OCI-LY3 (cell line): ENCODE results near the gene PLCB1.

ENCODE experiments used
- H2AFZ ChIP-seq: fragments of 200-600, 300-600 bp; shearing (Covaris generic); 2 replicates; pipeline ENCODE4 v1.6.0; 2014; ENCODE audit warnings: antibody characterized with exemption, low read depth, low read length
- H3K27ac ChIP-seq: fragments of 200-600, 300-600 bp; sonication (generic); 2 replicates; pipeline ENCODE4 v1.5.1; 2014; ENCODE audit warnings: mild to moderate bottlenecking, low read length, moderate library complexity, mixed read lengths
- H3K27me3 ChIP-seq: fragments of 200-600, 300-600 bp; sonication (generic); 2 replicates; pipeline ENCODE4 v1.6.1; 2014; ENCODE audit warnings: low read depth, low read length, mixed read lengths
- H3K36me3 ChIP-seq: fragments of 200-600, 300-600 bp; sonication (generic); replicated peaks from 2 replicates; pipeline ENCODE3; 2014; ENCODE audit warnings: low read depth, low read length, mixed read lengths
- H3K4me1 ChIP-seq: fragments of 300-600, 200-600 bp; sonication (generic); 2 replicates; pipeline ENCODE4 v1.6.1; 2014; ENCODE audit warnings: low read length, mixed read lengths
- H3K4me2 ChIP-seq: fragments of 200-600, 300-600 bp; sonication (generic); 2 replicates; pipeline ENCODE4 v1.6.1; 2014; ENCODE audit warnings: low read length, mixed read lengths
- H3K4me3 ChIP-seq: fragments of 300-600, 200-600 bp; sonication (generic); 2 replicates; pipeline ENCODE4 v1.5.1; 2014; ENCODE audit warnings: antibody characterized with exemption, mild to moderate bottlenecking, low read length, moderate library complexity
- H3K79me2 ChIP-seq: fragments of 300-600, 200-600 bp; shearing (Covaris generic); 2 replicates; pipeline ENCODE4 v1.6.1; 2014; ENCODE audit warnings: mild to moderate bottlenecking, low read length, mixed read lengths
- H3K9ac ChIP-seq: fragments of 300-600, 200-600 bp; shearing (Covaris generic); 2 replicates; pipeline ENCODE4 v1.6.0; 2014; ENCODE audit warnings: mild to moderate bottlenecking, low read length, moderate library complexity
- H3K9me3 ChIP-seq: fragments of 200-600, 300-600 bp; shearing (Covaris generic); 2 replicates; pipeline ENCODE4 v1.6.1; 2014; ENCODE audit warnings: low read length, mixed read lengths; ENCODE audit not compliant: insufficient read depth
- H4K20me1 ChIP-seq: fragments of 200-600, 300-600 bp; sonication (generic); 2 replicates; pipeline ENCODE4 v1.6.1; 2016; ENCODE audit warnings: low read length, mixed read lengths; ENCODE audit not compliant: insufficient read depth
- CTCF ChIP-seq: fragments of 200-600, 300-600 bp; sonication (generic); IDR thresholded peaks from 2 replicates; pipeline ENCODE4 v1.5.1; 2014; ENCODE audit warnings: antibody characterized with exemption, low read length, low read depth
- EZH2phosphoT487 ChIP-seq: fragments of 200-600 bp; shearing (Covaris generic); IDR thresholded peaks from 2 replicates; pipeline ENCODE4 v1.6.1; 2018; ENCODE audit warnings: antibody characterized with exemption, mixed run types, low read depth

PLCB1 gene

GRCh38 chr20:8213270-8213669, 81.2 kb downstream of the PLCB1 start:
- Histone ChIP-seq H3K4me1 (peaks cover 24% of the 10 kb centered on the region), H4K20me1 (no peaks in the 10 kb centered on the region), H3K9ac (no peak overlapping the region), H3K4me2 (no peak overlapping the region), H3K9me3 (no peaks in the 10 kb centered on the region), H3K36me3 (no peaks in the 10 kb centered on the region), H3K4me3 (no peak overlapping the region), H3K79me2 (no peaks in the 10 kb centered on the region), H3K27me3 (peaks cover 4% of the 10 kb centered on the region), H3K27ac (no peak overlapping the region), H2AFZ (no peak overlapping the region)
- TF ChIP-seq EZH2phosphoT487, result no peak
- TF ChIP-seq CTCF, result no peak

- H3K4me2 ChIP-seq, result no peak overlapping the region
- H3K27me3 ChIP-seq, result peaks cover 4% of the 10 kb centered on the region
- no peak overlapping the region for H3K4me3 ChIP-seq
- H3K27ac ChIP-seq, result no peak overlapping the region
- TF ChIP-seq CTCF (no peak), EZH2phosphoT487 (no peak)
- no peaks in the 10 kb centered on the region for H3K79me2 ChIP-seq
- H3K36me3 ChIP-seq, result no peaks in the 10 kb centered on the region
- H3K4me1 ChIP-seq, result peaks cover 21% of the 10 kb centered on the region
- no peak overlapping the region for H3K9ac ChIP-seq
- no peaks in the 10 kb centered on the region for H4K20me1 ChIP-seq
- H2AFZ ChIP-seq, result no peak overlapping the region
- H3K9me3 ChIP-seq, result no peaks in the 10 kb centered on the region
Observed at GRCh38 chr20:8213831-8214587, 81.9 kb downstream of the PLCB1 start.

GRCh38 chr20:8215361-8215781, 83.3 kb downstream of the PLCB1 start:
- Histone ChIP-seq H3K4me2 (no peak overlapping the region), H3K9ac (no peak overlapping the region), H3K79me2 (no peaks in the 10 kb centered on the region), H2AFZ (no peak overlapping the region), H3K36me3 (no peaks in the 10 kb centered on the region), H3K27ac (no peak overlapping the region), H3K27me3 (peaks cover 4% of the 10 kb centered on the region), H3K4me1 (peaks cover 19% of the 10 kb centered on the region), H3K9me3 (no peaks in the 10 kb centered on the region), H4K20me1 (no peaks in the 10 kb centered on the region), H3K4me3 (no peak overlapping the region)
- TF ChIP-seq EZH2phosphoT487 (no peak), CTCF (no peak)

- Histone ChIP-seq H3K9ac (no peak overlapping the region), H3K4me1 (peaks cover 24% of the 10 kb centered on the region), H3K4me2 (no peak overlapping the region), H3K27ac (no peak overlapping the region), H3K4me3 (no peak overlapping the region), H3K27me3 (no peaks in the 10 kb centered on the region), H3K36me3 (no peaks in the 10 kb centered on the region), H4K20me1 (no peaks in the 10 kb centered on the region), H2AFZ (no peak overlapping the region), H3K79me2 (no peaks in the 10 kb centered on the region), H3K9me3 (no peaks in the 10 kb centered on the region)
- no peak for TF ChIP-seq CTCF
Observed at GRCh38 chr20:8216375-8217200, 84.5 kb downstream of the PLCB1 start.
